Loucy (cell line): ENCODE results near the gene SRD5A3.

Experiments
- CTCF ChIP-seq: fragments of 200-600 bp; sonication (generic); conservative IDR thresholded peaks from 2 replicates; pipeline ENCODE4 v1.5.1; 2014; ENCODE audit warnings: mild to moderate bottlenecking, antibody characterized with exemption, low read length
- EZH2phosphoT487 ChIP-seq: fragments of 200-600 bp; IDR thresholded peaks from 2 replicates; pipeline ENCODE4 v1.6.1; 2018; ENCODE audit warnings: antibody characterized with exemption, mild to moderate bottlenecking, moderate library complexity, borderline replicate concordance

GRCh38 chr4:55406545-55406944 is 60.5 kb downstream of the SRD5A3 start:
- TF ChIP-seq CTCF (no peak), EZH2phosphoT487 (no peak)
